Neural progenitor cell (in vitro differentiated cells): ENCODE measurements around the gene DPP3. TPM values are rescaled to one million over a fixed set of nuclear protein-coding genes. Genes with fewer than 3 reads are reported as not detected.

Experiments
- DNase-seq: peaks from one replicate; pipeline ENCODE4 v3.0.0-alpha.2; 2016; ENCODE audit warnings: low spot score
- H2AFZ ChIP-seq: fragments of 200-600 bp; sonication (generic); replicated peaks from 2 replicates; pipeline ENCODE4 v1.6.1; 2016; ENCODE audit warnings: antibody characterized with exemption
- H3F3A ChIP-seq: fragments of 200-600 bp; sonication (generic); 2 replicates; pipeline ENCODE4 v1.6.1; 2016; ENCODE audit warnings: antibody characterized with exemption, low read depth
- H3K27ac ChIP-seq: fragments of 200-600 bp; sonication (generic); 2 replicates; pipeline ENCODE4 v1.5.1; 2016; ENCODE audit warnings: mild to moderate bottlenecking
- H3K27me3 ChIP-seq: fragments of 200-600 bp; sonication (generic); 2 replicates; pipeline ENCODE4 v1.6.1; 2016; ENCODE audit warnings: mild to moderate bottlenecking, moderate library complexity
- H3K36me3 ChIP-seq: fragments of 200-600 bp; sonication (generic); 2 replicates; pipeline ENCODE4 v1.5.1; 2016
- H3K4me1 ChIP-seq: fragments of 200-600 bp; sonication (generic); 2 replicates; pipeline ENCODE4 v1.6.1; 2016; ENCODE audit warnings: mixed run types
- H3K4me2 ChIP-seq: fragments of 200-600 bp; sonication (generic); 2 replicates; pipeline ENCODE4 v1.6.1; 2016
- H3K4me3 ChIP-seq: fragments of 200-600 bp; sonication (generic); 2 replicates; pipeline ENCODE4 v1.5.1; 2016
- H3K79me2 ChIP-seq: fragments of 200-600 bp; sonication (generic); 2 replicates; pipeline ENCODE4 v1.6.1; 2016; ENCODE audit warnings: low read depth
- H3K9ac ChIP-seq: fragments of 200-600 bp; sonication (generic); 2 replicates; pipeline ENCODE4 v1.6.1; 2016
- H3K9me3 ChIP-seq: fragments of 200-600 bp; sonication (generic); 2 replicates; pipeline ENCODE4 v1.5.1; 2016; ENCODE audit warnings: low read depth
- H4K20me1 ChIP-seq: fragments of 200-600 bp; sonication (generic); 2 replicates; pipeline ENCODE4 v1.6.1; 2016; ENCODE audit warnings: low read depth
- H3K27ac Mint-ChIP-seq: 3 replicates; pipeline ENCODE4 v1.8.0; 2021; ENCODE audit warnings: mixed read lengths
- H3K27me3 Mint-ChIP-seq: 2 replicates; pipeline ENCODE4 v1.8.0; 2022; ENCODE audit warnings: low read depth, mild to moderate bottlenecking, inconsistent platforms, moderate library complexity, mixed read lengths; ENCODE audit not compliant: insufficient read depth
- H3K36me3 Mint-ChIP-seq: 3 replicates; pipeline ENCODE4 v1.8.0; 2021; ENCODE audit warnings: mixed read lengths
- H3K4me1 Mint-ChIP-seq: 3 replicates; pipeline ENCODE4 v1.8.0; 2021; ENCODE audit warnings: mixed read lengths
- H3K4me3 Mint-ChIP-seq: 3 replicates; pipeline ENCODE4 v1.8.0; 2021; ENCODE audit warnings: mild to moderate bottlenecking, moderate library complexity, mixed read lengths
- H3K9me3 Mint-ChIP-seq: 3 replicates; pipeline ENCODE4 v1.8.0; 2020; ENCODE audit warnings: mixed read lengths
- CTCF ChIP-seq: fragments of 200-600 bp; sonication (generic); IDR thresholded peaks from 2 replicates; pipeline ENCODE4 v1.5.1; 2017; ENCODE audit warnings: antibody characterized with exemption, mild to moderate bottlenecking
- EZH2 ChIP-seq: fragments of 200-600 bp; sonication (generic); IDR thresholded peaks from 2 replicates; pipeline ENCODE4 v1.6.1; 2017; ENCODE audit warnings: antibody characterized with exemption, mild to moderate bottlenecking, moderate library complexity
- EZH2phosphoT487 ChIP-seq: fragments of 200-600 bp; sonication (generic); IDR thresholded peaks from 2 replicates; pipeline ENCODE4 v1.6.1; 2017; ENCODE audit warnings: antibody characterized with exemption
- total RNA-seq: library from RNA; depleted of rRNA; stranded (reverse); fragments of >200 nt; gene quantifications from 2 replicates; pipeline ENCODE4 v1.2.3, GENCODE V29; 2015; ENCODE audit warnings: low replicate concordance

DPP3 gene
- total RNA-seq, 1 donor from 2014 or later = 41.3 TPM

DNA sequence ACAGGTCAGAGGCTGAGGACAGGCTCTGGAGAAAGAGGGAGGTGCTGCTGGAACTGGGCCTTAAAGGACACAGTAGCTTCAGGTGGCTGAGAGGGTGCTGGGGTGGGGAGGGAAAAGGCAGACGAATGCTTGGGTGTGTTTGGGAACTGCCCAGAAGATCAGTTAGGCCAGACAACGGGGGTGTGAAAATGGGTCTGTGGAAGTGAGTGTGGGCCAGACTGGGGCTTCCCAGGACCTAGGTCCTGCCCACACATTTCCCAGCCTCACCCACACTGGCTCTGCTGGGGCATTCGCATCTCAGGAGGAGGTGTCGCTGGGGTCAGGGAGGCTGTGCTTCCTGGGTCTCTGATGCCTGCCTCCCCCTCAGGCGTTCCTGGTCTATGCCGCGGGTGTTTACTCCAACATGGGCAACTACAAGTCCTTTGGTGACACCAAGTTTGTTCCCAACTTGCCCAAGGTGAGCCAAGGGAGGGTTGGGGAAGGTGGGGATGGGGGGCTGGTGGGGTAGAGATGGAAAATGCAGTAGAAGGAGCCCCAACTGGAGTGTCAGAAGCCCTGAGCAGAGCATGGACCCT, 4.7 kb downstream of the DPP3 start:
- Mint-ChIP-seq H3K27me3 (peaks cover 3% of the 10 kb centered on the region), H3K4me3 (no peak overlapping the region), H3K36me3 (no peaks in the 10 kb centered on the region), H3K9me3 (no peaks in the 10 kb centered on the region), H3K4me1 (peaks cover 4% of the 10 kb centered on the region), H3K27ac (peak overlapping the region; percentile 46)
- Histone ChIP-seq H3K4me1 (peaks cover 3% of the 10 kb centered on the region), H3K9me3 (no peaks in the 10 kb centered on the region), H3K27me3 (no peaks in the 10 kb centered on the region), H3K4me2 (no peak overlapping the region), H2AFZ (no peak overlapping the region), H3F3A (peaks cover 12% of the 10 kb centered on the region), H3K79me2 (peaks cover 8% of the 10 kb centered on the region), H3K27ac (no peak overlapping the region), H3K4me3 (no peak overlapping the region), H4K20me1 (no peaks in the 10 kb centered on the region), H3K9ac (no peak overlapping the region), H3K36me3 (no peaks in the 10 kb centered on the region)
- no peak for TF ChIP-seq EZH2phosphoT487
- TF ChIP-seq EZH2 = no peak
- no peak for TF ChIP-seq CTCF
- DNase-seq = no peak

DNA sequence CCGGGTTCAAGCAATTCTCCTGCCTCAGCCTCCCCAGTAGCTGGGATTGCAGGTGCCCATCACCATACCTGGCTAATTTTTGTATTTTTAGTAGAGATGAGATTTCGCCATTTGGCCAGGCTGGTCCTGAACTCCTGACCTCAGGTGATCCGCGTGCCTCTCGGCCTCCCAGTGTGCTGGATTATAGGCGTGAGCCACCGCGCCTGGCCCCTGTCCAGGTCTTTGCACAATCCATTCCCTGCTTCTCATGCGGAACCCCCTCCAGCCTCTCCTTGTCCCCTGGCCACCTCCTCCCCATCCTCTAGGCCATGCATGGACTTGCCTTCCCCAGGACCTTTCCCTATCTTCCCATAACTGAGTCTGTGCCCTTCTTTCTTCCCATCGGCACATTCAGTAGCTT, 8.7 kb downstream of the DPP3 start:
- TF ChIP-seq CTCF = no peak
- Histone ChIP-seq H3K4me1 (no peaks in the 10 kb centered on the region), H3K4me2 (no peak overlapping the region), H3K79me2 (no peaks in the 10 kb centered on the region), H3F3A (no peaks in the 10 kb centered on the region), H3K9me3 (no peaks in the 10 kb centered on the region), H4K20me1 (no peaks in the 10 kb centered on the region), H3K27me3 (no peaks in the 10 kb centered on the region), H3K4me3 (no peak overlapping the region), H3K36me3 (no peaks in the 10 kb centered on the region), H2AFZ (no peak overlapping the region), H3K27ac (no peak overlapping the region), H3K9ac (no peak overlapping the region)
- Mint-ChIP-seq H3K4me1 (peaks cover 4% of the 10 kb centered on the region), H3K27ac (no peak overlapping the region), H3K36me3 (peaks cover 3% of the 10 kb centered on the region), H3K4me3 (no peak overlapping the region), H3K9me3 (no peaks in the 10 kb centered on the region), H3K27me3 (no peaks in the 10 kb centered on the region)
- DNase-seq = no peak

DNA sequence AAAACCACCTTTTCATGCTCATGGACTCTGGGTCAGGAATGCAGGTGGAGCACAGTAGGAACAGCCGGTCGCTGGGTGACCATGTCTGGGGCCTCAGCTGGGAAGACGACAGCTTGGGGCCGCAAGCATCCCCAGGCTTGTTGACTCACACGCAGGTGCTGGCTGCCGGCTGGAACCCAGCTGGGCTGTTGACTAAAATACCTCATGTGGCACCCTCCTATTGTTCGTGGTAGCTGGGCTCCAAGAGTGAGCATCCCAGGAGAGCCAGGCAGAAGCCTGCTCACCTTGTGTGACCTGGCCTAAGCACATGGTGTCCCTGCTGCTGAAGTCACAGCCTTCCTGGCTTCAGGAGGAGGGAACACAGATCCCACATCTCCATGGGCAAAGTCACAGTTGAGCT, 9.4 kb downstream of the DPP3 start:
- H3K79me2 ChIP-seq = no peaks in the 10 kb centered on the region
- H3K9me3 ChIP-seq = no peaks in the 10 kb centered on the region
- no peaks in the 10 kb centered on the region for H3K4me1 ChIP-seq
- H3K36me3 ChIP-seq = no peaks in the 10 kb centered on the region
- H3F3A ChIP-seq = no peaks in the 10 kb centered on the region
- no peak overlapping the region for H2AFZ ChIP-seq
- no peaks in the 10 kb centered on the region for H3K27me3 Mint-ChIP-seq
- H3K9ac ChIP-seq = no peak overlapping the region
- H3K4me2 ChIP-seq = no peak overlapping the region
- no peaks in the 10 kb centered on the region for H4K20me1 ChIP-seq
- H3K4me3 Mint-ChIP-seq = no peak overlapping the region
- peaks cover 4% of the 10 kb centered on the region for H3K4me1 Mint-ChIP-seq
- peaks cover 3% of the 10 kb centered on the region for H3K36me3 Mint-ChIP-seq
- no peak overlapping the region for H3K27ac Mint-ChIP-seq
- H3K27ac ChIP-seq = no peak overlapping the region
- H3K27me3 ChIP-seq = no peaks in the 10 kb centered on the region
- H3K4me3 ChIP-seq = no peak overlapping the region
- TF ChIP-seq EZH2 = no peak
- TF ChIP-seq EZH2phosphoT487 = no peak
- TF ChIP-seq CTCF = no peak
- no peaks in the 10 kb centered on the region for H3K9me3 Mint-ChIP-seq
- no peak for DNase-seq
